DMS114 treated with DMSO at 0.1 percent for 48 hours (cell line): ENCODE data around the gene GUCY1A2.
"Not testable (repeated sequence)": the region's sequence is repeated elsewhere in the genome, so short reads cannot be mapped to it uniquely, and the experiment has no call there.

Experiments
- DNase-seq: peaks from one replicate; lab custom pipeline; 2025; ENCODE audit not compliant: unreplicated experiment; lab: John Stamatoyannopoulos, UW

The GUCY1A2 gene

GRCh38 chr11:106950067-106950491 is 68.2 kb downstream of the GUCY1A2 start:
- DNase-seq, result no peak

- no peak for DNase-seq
Observed at GRCh38 chr11:106943089-106943488, 75.2 kb downstream of the GUCY1A2 start.

GRCh38 chr11:106939157-106939556 is 79.1 kb downstream of the GUCY1A2 start:
- no peak for DNase-seq

DNA sequence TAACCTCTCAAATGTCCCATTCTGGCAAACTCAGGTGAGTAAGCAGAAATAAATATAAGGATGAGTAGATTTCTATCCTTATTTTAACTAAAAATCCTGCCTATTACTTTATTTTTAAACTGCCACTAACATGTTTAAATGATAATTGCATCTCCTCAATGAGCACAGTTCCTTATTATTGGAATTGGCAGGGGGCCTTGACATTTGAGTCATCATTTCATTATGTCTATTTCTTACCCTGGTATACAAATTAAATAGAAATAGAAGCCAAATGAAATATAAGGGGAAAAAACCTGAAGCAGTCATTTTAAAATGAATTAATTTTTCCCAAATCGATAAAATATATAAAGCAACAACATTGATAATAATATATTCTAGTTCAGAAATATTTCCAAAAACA is 81.2 kb downstream of the GUCY1A2 start:
- DNase-seq, result no peak

DNA sequence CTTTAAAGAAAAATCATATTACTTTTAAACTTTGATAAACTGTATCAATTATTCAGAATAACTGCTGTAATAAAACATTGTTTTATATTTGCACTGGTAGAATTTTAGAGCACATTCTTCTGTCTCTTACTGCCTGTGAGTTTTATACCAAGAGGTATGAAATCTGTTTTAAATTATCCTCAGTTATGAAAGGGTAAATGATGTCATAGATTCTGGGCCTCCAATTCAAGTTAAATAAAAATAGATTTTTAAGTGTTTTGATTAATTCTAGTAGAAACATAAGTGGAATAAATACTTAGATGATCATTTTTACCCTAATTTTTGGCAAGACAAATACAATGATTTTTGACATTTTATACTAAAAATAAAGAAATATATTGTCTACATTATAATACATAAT is 93.0 kb downstream of the GUCY1A2 start:
- DNase-seq, result no peak

DNA sequence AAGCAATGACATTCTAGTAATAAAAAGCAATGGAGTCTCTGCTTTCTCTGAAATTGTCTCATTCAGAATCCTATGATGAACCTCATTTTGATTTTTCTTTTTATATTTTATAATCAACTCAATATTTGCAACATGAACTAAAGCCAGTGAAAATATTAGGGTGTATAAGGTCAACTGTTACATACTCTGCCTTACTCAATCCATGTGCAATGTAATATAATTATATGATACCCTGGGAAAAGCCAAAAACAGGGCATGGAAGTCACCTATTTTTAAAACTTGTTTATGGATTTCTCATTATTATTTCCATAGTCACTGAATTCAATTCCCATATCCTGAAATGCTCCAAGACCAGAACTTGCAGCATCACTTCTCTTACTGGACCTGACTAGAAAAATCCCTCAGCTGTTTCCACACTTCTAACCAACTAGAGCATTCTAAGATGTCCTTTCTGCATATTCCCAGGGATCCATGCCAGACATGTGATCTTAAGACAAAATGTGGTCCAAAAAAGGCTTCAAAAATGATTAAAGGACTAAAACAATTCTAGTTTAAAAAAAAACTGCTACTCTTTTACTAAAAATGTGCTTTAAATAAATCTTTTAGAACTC is 97.3 kb downstream of the GUCY1A2 start:
- DNase-seq, result no peak

DNA sequence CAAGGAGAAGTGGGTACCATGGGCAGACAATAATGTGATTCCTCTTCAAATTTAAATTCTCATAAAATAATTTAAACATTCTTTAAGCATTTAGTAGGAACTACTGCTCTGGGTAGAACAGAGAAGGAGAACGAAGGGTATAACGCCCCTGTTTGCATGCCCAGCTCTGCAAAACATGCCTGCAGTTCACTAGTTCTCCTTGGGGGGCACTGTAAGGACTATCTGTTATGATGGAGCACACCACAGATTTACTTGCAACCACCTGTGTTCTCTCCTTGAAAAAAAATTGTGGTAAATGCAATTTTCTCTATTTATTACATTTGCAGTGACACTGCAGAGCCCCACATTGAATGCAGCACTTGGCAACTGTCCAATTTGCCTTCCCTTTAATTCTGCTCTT is 100.3 kb downstream of the GUCY1A2 start:
- DNase-seq, result no peak

- no peak for DNase-seq
Observed at GRCh38 chr11:106914409-106914808, 103.9 kb downstream of the GUCY1A2 start.

- DNase-seq, result no peak
Observed at GRCh38 chr11:106913141-106913540, 105.1 kb downstream of the GUCY1A2 start.

GRCh38 chr11:106904826-106905225 is 113.5 kb downstream of the GUCY1A2 start:
- DNase-seq, result no peak

DNA sequence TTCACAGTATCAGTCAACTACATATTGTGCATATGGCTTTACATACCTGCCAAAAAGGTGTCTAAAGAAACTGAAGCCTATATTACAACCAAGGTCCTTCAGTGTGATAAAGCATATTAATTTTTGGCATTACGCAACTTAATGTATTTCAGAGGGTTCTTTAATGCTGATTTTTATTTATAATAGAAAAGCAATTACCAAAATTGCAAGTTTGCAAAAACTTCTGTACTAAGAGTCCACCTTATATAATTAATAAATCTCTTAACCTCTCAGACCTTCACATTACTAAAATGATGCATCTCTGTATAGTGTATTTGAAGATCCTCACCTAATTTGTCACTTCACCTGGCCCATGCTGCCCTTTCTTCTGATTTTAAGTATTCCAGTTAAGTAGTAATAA is 128.6 kb downstream of the GUCY1A2 start:
- no peak for DNase-seq

DNA sequence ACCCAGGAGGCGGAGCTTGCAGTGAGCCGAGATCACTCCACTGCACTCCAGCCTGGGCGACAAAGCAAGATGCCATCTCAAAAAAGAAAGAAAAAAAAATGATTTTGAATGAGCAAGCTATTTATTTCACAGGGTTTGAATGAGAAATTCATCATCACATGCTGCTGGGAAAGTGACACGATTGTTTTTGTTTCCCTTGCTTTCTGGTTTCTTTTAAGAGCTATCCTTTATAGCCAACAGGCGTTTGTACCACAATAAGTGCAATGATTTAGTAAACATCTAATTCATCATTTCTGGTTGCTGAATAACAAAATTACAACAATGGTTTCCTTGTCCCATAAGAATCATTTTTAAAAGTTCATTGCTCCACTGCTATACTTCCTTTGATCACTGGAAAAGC is 129.9 kb downstream of the GUCY1A2 start:
- no peak for DNase-seq

DNA sequence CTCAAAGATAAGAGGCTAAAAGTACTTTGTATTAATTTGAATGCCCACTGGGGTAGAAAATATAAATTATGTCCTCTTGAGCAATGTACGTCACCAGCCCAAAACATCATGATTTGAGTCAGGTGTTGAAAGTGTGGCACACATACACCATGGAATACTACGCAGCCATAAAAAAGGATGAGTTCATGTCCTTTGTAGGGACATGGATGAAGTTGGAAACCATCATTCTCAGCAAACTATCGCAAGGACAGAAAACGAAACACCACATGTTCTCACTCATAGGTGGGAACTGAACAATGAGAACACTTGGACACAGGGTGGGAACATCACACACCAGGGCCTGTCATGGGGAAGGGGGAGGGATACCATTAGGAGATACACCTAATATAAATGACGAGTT is 134.6 kb downstream of the GUCY1A2 start:
- not testable (repeated sequence) for DNase-seq

- DNase-seq, result no peak
Observed at GRCh38 chr11:106879832-106880546, 138.3 kb downstream of the GUCY1A2 start.

GRCh38 chr11:106879029-106879428 is 139.2 kb downstream of the GUCY1A2 start:
- DNase-seq, result no peak

DNA sequence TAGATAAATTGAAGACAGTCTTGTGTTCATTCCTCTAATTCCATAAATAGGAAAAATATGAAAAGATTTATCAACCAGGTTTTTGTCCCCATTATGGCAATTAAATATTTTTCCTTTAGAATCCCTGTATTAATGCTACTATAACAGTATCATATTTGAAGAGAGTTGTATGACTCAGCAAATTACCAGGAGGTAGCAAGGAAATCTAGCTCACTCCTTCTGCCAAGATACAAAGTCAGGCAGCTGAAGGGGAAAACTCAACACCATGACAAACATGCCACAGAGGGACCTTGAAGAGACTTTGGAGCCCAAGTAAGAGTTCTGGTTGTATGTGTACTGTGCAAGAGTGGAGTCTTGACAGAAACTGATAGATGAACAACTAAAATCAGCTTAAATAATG is 143.3 kb downstream of the GUCY1A2 start:
- no peak for DNase-seq

DNA sequence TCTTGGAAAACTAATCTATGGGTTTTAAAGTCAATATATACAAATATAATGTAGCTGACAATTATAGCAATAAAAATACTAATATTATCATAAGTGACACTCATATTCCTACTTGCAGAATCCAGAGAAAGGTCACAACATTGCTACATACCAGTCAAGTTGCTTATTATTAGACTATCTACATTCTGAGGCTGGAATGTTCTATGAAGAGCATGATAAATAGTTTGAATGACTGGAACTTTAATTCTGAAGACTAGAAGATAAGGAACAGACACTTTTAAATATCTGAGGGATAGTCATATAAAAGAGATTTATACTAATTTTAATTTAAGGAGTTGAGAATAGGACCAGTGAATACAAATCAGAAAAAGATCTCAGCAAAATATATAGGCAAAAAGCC is 146.0 kb downstream of the GUCY1A2 start:
- DNase-seq, result no peak

GRCh38 chr11:106858200-106858599 is 160.1 kb downstream of the GUCY1A2 start:
- no peak for DNase-seq

DNA sequence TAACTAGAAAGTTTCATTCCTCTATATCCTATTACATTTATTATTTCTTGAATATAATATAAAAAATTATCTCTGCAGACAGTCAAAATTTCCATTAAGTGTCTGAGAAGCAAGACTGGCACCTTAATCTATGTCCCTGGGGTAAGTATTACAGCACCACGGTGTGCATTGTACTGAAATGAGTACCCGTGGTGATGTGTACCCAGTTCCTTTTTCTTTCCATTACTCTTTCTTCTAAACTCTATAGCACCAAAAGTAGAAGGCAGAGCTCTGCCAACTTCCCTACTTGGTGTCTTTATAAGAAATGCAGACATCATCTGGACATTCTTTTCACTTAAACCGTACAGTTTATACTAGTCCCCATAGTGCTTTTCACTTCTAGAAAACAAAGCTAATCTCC is 161.7 kb downstream of the GUCY1A2 start:
- DNase-seq, result no peak

- DNase-seq, result no peak
Observed at GRCh38 chr11:106854429-106854828, 163.8 kb downstream of the GUCY1A2 start.

GRCh38 chr11:106853850-106854401 is 164.3 kb downstream of the GUCY1A2 start:
- no peak for DNase-seq

- DNase-seq, result no peak
Observed at GRCh38 chr11:106852779-106853178, 165.5 kb downstream of the GUCY1A2 start.

- no peak for DNase-seq
Observed at GRCh38 chr11:106848526-106848925, 169.8 kb downstream of the GUCY1A2 start.
